Measurements from ENCODE around the gene MACROD2. TPM values are rescaled to one million over a fixed set of nuclear protein-coding genes. Genes with fewer than 3 reads are reported as not detected.

The MACROD2 gene
- total RNA-seq, 1 experiment from 2014 or later = 1.6 TPM

GRCh38 chr20:14700639-14700960 is 705.3 kb downstream of the MACROD2 start:
- Histone ChIP-seq H3K4me2 (ENCODE audit: insufficient read depth, insufficient read length, low read length) (no peak overlapping the region), H3K9ac (ENCODE audit: extremely low read depth, insufficient read length, low read length) (no peak overlapping the region)

More at GRCh38 chr20:14700639-14700960, 705.3 kb downstream of the MACROD2 start:
- no peaks in the 10 kb centered on the region for H3K27me3 Mint-ChIP-seq (ENCODE audit: low read depth)
- H3K56ac ChIP-seq (ENCODE audit: insufficient read length, low read depth, low read length) = no peak overlapping the region
- H3K9me3 Mint-ChIP-seq = no peaks in the 10 kb centered on the region
- H3K27ac ChIP-seq (ENCODE audit: insufficient read length, low read depth, low read length) = no peak overlapping the region
- no peak overlapping the region for H2AFZ ChIP-seq (ENCODE audit: low read length)
- no peak overlapping the region for H3K14ac ChIP-seq (ENCODE audit: insufficient read depth, low read length)
- no peak overlapping the region for H4K8ac ChIP-seq (replicated peaks; ENCODE audit: insufficient read length, low read depth, low read length)
- H3K23ac ChIP-seq (ENCODE audit: insufficient read length, low read depth, low read length) = no peak overlapping the region
- DNase-seq = no peak
- no peaks in the 10 kb centered on the region; a peak in 1 of 4 replicates for H3K4me1 Mint-ChIP-seq
- no peak overlapping the region for H3K4ac ChIP-seq (ENCODE audit: low read depth, low read length)
- no peaks in the 10 kb centered on the region for H3K79me2 ChIP-seq (ENCODE audit: insufficient read depth, low read length)
- H3K27me3 ChIP-seq (ENCODE audit: insufficient read depth, low read length) = no peaks in the 10 kb centered on the region; the same call in 1 of the 2 replicates
- no peak overlapping the region for H3K27ac Mint-ChIP-seq
- no peaks in the 10 kb centered on the region for H3K4me1 ChIP-seq (ENCODE audit: insufficient read depth, low read length)
- H2BK15ac ChIP-seq (ENCODE audit: low read depth, low read length) = no peak overlapping the region
- no peak overlapping the region for H3K4me3 Mint-ChIP-seq
- H3K9me3 ChIP-seq (ENCODE audit: control insufficient read depth, low read depth, low read length) = no peaks in the 10 kb centered on the region
- no peaks in the 10 kb centered on the region for H3K36me3 Mint-ChIP-seq (ENCODE audit: insufficient read depth in 1 of 3, low read depth in 3 of 3)
- no peak overlapping the region for H2BK12ac ChIP-seq (ENCODE audit: insufficient read length, low read depth, low read length)
- no peaks in the 10 kb centered on the region for H4K20me1 ChIP-seq (ENCODE audit: control insufficient read depth, insufficient read depth, insufficient read length)
- H2BK5ac ChIP-seq (ENCODE audit: insufficient read length, low read length) = no peak overlapping the region
- H3T11ph ChIP-seq (ENCODE audit: low read length) = no peak overlapping the region
- no peak overlapping the region for H2AK5ac ChIP-seq (ENCODE audit: insufficient read length, low read length)
- H2BK20ac ChIP-seq (ENCODE audit: low read depth, low read length, poor library complexity, severe bottlenecking) = no peak overlapping the region
- H4K5ac ChIP-seq (ENCODE audit: insufficient read length, low read depth, low read length) = no peak overlapping the region
- no peak overlapping the region for H2BK120ac ChIP-seq (ENCODE audit: low read depth, low read length, poor library complexity, severe bottlenecking)
- H3K18ac ChIP-seq (ENCODE audit: insufficient read length, low read depth, low read length) = no peak overlapping the region
- H4K91ac ChIP-seq (ENCODE audit: insufficient read length, low read depth, low read length) = no peak overlapping the region
- H3K23me2 ChIP-seq (ENCODE audit: insufficient read length, low read depth, low read length, poor library complexity, severe bottlenecking) = no peaks in the 10 kb centered on the region
- H3K79me1 ChIP-seq (ENCODE audit: insufficient read depth, low read depth, low read length, poor library complexity, severe bottlenecking) = no peaks in the 10 kb centered on the region
- no peak for TF ChIP-seq CTCF (conservative IDR thresholded peaks at IDR 0.05)

All from H9 (cell line).